ENCODE data around the gene FAT1.

FAT1 gene

DNA sequence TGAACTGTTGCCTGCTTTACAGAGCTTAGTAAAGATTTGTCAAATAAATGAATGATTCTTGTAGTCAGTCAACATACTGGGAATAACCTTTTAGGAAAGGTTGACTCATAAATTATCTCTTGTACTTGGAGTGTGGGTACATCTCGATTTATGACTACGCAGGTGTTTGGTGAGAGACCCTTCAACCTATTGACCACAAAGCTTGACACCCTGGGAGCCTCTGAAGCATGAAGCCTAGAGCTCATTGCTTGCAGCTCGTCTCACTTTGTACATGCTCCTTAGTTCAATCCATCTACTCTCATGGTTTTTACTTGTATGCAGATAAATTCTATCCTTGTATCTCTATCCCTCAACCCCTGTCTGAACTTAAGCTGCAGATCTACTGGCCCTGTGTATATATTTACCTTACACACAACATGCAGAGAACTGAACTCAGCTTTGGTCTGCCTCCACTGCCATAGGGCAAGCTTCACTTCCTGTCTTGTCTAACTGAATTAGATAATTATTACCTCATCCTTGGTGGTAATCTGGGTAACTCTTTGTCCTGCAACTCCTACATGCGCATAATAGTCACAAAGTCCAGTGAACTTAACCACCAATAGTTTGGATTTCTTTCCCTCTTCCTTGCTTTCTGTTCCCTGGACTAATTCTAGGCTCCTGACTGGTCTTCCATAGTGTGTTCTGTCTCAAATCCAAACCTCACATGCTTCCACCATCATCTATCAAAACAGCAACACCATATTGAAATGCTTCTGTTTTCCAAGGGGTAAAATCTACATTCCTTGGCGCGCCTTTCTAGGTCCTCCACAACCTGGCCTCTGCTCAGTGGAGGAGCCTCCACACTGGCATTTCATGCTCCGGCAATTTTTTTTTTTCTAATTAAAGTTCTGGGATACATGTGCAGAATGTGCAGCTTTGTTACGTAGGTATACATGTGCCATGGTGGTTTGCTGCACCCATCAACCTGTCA lies 32.2 kb upstream of the FAT1 start:
- no peak for DNase-seq (ENCODE audit: low spot score)

DNA sequence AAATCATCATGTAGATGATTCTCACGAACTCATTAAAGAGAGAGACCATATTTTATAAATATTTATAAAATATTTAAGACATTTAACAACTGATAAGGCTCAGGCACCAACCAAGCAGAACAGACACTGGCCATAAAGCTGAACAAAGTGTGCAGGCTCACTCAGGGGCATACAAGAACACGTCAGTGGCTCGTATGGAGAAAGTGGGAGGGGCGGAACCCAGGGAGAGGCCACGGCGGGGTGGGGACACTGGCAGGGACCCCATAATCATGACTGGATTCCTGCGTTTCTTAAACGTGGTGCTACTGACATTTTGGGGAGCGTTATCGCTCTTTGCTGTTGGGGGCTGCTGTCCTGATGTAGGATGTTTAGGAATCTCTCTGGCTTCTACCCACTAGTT lies 31.3 kb upstream of the FAT1 start:
- no peak for DNase-seq (ENCODE audit: low spot score)

DNA sequence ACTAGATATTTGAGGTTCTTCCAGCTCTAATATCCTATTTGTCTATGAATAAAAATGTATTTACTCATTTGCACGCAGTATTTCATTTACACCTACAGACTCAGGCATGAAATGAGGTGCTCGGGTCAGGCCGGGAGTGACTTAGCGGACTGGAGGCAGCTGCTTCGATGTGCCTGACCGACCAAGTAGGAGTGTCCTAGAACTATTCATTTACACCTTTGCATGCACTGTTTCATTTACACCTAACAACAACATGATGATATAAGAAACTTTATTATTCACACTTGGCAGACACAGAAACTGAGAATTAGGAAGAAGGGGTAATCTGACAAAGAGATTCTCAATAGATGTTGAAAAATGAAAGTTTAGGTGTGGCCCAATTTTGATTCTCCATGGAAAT lies 28.7 kb upstream of the FAT1 start:
- DNase-seq (ENCODE audit: low spot score), result no peak

DNA sequence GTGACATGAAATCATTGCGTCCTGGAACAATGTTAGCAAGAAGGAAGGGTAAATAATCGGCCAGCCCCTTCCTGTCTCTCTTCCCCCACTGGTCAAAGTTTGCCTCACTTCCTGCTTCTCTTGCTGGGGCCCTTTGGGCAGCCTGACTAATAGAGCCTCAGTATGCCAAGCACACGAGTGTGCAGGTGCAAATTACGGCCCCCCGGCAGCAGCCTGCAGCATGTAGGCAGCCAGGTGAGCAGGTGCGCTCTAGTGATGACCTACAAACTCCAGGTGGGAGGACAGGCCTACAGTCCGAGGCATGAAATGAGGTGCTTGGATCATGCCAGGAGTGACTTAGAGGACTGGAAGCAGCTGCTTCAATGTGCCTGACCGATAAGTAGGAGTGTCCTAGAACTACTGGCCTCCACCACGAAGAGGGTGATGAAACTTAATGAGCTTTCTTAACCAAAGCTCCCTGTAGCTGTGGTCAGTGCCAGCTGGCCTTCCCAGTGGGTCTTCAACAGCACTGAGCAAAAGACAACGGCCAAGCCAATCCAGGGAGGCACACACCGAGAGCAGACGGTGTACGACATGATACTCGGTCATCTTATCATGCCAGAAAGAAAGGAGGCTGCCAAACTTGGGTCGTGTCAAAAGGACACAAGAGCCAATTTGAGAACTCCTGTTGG lies 26.1 kb upstream of the FAT1 start:
- no peak for DNase-seq (ENCODE audit: low spot score)

DNA sequence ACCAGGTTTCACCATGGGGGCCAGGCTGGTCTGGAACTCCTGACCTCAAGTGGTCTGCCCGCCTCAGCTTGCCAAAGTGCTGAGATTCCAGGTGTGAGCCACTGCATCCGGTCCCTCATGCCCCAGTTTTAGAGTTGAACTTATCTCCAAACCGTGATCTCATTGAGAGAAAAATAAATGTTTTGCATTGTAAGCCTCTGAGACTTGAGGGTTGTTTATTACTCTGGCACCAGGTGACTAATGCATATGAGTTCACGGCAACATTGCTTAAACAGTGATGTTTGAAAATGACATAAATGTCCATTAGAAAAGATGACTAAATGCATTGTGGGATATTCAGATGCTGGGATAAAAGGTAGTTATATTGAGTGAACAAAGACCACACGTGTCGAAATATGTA lies 22.9 kb upstream of the FAT1 start:
- DNase-seq (ENCODE audit: low spot score), result no peak

DNA sequence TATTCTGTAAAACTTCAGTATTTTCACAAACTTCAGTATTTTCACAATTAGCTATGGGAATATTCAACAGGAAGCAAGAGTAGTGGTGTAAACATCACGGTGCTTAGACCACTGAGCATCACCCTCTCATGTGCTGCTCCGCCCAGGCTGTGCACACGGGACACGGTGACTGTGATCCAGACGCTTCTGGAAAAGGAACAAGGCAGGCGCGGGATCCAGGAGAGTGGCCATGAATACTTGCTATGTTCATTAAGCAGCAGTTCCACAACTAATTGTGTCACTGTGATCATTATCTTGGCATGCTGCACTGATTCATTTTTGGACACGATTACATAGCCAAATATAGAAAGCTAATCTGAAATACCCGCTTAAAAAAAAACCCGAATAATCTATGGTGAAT lies 19.6 kb upstream of the FAT1 start:
- DNase-seq (ENCODE audit: low spot score), result no peak

DNA sequence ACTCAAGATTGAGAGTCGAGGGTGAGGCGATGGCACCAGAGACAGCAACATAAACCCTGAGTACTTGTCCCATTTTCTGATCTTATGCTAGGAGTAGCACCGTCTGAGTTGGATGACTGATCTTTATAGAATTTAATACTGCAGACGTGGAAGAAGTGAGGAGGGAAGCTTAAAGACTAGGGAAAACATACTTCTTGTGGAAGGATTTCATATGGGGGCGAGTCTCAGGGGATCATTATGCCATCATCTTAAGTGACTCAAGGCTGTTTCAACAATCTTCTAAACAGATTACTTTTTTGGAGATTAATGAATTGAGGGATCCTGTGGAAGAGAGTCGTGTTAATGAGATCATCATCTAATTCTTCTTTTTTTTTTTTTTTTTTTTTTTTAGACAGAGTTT lies 17.2 kb upstream of the FAT1 start:
- DNase-seq (ENCODE audit: low spot score), result peak; percentile 43

DNA sequence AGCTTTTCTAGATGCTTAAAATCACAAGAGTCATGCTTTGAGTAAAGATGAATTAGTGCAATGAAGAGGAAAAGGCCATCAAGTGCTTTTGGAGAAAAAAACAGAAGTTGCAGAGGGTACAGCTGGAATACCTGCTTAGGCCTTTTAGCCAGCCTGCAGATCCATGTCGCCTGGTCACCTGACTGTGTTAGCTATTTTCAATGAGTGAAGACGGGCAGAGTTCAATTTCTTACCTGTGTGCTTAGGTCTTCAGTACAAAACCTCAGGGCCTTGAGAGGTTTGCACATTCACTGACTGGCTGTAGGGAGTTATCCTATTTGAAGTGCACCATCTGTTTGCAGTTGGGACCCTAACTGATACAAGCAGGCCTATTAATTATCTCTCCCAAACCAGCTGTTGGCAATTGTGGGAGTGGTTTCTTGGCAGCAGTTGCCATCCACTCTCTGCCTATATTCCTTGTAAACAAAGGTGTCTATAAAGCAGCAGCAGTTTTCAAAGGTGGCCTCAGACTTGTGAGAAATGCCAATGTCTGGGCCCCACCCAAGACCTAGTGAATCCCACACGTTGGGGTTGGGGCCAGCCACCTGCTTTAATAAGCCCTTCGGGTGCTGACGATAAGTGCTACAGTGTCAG lies 16.3 kb upstream of the FAT1 start:
- DNase-seq (ENCODE audit: low spot score), result peak; percentile 63

DNA sequence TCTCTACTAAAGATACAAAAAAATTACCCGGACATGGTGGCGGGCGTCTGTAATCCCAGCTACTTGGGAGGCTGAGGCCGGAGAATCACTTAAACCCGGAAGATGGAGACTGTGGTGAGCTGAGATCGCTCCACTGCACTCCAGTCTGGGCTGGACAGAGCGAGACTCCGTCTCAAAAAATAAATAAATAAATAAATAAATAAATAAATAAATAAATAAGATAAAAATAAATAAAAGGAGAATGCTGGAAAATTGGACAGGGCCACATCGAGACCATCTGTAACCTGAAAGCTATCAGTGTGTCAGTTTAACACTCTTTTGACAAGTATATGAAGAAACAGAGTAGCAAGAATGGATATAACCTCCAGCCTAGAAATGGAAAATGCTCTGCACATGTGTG lies 15.7 kb upstream of the FAT1 start:
- DNase-seq (ENCODE audit: low spot score), result no peak

DNA sequence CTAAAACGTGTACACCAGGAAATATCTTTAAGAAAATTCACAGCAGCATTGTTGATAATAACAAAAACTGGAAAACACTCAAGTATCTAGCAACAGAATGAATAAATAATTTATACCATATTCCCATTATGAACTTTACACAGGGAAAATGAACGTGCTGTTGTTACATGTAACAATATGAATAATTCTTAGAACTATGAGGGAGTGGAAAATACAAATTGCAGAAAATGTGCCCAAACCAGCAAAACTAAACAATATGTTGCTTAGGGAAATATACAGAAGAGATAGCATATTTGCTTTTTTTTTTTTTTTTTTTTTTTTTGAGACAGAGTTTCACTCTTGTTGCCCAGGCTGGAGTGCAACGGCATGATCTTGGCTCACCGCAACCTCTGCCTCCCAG lies 14.8 kb upstream of the FAT1 start:
- DNase-seq (ENCODE audit: low spot score), result no peak

DNA sequence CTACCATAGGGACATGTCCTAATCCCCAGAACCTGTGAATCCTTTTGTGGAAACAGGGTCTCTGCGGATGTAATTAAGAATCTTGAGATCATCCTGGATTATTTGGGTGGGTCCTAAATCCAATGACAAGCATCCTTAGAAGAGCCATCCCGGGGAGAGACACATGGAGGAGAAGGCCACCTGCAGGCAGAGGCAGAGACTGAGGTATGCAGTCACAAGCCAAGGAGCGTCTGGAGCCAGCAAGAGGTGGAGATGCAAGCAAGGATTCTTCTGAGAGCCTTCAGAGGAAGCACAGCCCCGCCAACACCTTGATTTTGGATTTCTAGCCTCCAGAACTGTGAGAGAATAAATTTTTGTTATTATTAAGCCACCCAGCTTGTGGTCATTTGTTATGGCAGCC lies 13.8 kb upstream of the FAT1 start:
- no peak for DNase-seq (ENCODE audit: low spot score)

DNA sequence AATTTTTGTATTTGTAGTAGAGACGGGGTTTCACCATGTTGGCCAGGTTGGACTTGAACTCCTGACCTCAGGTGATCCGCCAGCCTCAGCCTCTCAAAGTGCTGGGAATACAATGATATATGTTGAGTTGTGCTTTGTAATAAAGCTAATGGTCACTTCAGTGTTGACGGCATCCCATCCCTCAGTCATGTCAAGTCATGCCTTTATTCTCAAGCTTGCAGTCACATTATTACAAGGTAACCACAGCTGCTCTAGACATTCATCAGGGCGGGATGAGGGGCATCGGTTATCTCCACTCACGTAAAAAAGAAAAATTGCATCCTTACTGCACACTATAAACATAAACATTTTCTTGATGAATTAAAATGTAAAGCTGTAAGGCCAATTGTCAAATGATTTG lies 12.8 kb upstream of the FAT1 start:
- no peak for DNase-seq (ENCODE audit: low spot score)

DNA sequence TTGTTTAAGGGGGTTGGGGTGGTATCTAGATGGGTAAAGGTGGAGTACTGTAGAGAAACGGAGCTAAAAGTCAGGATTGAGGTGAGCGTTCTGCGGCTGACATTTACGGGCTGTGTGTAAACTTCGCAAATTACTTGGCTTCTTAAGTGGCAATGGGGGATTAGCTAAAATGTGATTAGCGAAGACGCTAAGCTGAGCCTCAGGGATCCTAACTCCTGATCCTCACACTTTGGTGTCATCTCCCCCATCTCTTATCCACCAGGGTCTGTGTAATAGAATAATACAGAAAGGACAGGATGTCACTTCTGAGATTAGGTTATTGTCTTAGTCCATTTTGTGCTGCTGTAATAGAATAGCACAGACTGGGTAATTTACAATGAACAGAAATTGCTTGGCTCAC lies 10.6 kb upstream of the FAT1 start:
- peak; percentile 61 for DNase-seq (ENCODE audit: low spot score)

DNA sequence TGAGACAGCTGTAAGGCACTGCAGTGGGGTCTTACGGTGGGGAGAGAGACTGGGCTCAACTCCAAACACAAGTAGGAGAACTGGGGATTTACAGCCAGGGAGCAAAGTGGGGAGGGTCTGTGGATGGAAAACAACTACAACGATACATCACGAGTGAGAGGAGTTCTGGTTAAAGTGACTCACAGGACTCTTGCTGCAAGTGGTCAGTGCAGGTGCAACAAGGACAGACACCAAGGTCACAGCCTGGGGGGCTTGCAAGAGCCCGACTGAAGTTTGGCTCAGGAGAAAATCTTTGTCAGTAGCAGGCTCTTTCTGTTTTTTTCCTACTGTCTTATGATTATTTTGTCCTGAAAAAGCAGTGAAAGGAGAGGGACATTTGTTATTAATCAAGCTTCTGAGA lies 10.1 kb upstream of the FAT1 start:
- no peak for DNase-seq (ENCODE audit: low spot score)

DNA sequence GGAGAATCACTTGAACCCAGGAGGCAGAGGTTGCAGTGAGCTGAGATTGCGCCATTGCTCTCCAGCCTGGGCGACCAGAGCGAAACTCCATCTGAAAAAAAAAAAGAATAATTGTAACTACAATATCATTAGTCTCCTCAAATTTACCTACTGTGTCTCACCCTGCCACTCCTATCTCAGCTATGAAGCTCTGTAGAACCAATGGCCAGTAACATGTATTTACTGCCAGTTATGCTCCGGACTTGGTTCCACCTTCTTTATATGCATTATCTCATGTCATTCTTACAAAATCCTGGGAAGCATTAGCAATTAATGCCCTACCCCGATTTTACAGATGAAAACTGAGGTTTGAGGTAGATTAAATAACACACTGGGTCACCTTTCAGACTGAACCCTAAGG lies 7.0 kb upstream of the FAT1 start:
- no peak for DNase-seq (ENCODE audit: low spot score)

DNA sequence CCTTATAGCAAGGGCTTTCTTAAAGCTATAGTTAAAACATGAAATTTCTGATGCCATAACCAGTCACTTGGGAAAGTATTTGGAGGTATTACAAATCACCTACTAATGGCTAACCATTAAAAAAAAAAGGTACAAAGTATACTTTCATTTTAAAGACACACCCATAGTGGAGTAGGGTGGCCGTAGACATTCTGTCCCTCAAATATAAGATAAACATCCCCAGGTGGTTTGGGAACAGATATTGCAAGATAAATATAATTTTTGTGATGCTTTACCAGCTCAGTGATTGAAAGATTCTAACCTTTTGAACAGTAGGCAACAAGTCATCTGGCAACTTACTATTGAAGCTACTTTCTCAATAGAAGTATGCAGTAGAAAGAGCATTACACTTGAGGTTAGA lies 6.2 kb upstream of the FAT1 start:
- DNase-seq (ENCODE audit: low spot score), result no peak

DNA sequence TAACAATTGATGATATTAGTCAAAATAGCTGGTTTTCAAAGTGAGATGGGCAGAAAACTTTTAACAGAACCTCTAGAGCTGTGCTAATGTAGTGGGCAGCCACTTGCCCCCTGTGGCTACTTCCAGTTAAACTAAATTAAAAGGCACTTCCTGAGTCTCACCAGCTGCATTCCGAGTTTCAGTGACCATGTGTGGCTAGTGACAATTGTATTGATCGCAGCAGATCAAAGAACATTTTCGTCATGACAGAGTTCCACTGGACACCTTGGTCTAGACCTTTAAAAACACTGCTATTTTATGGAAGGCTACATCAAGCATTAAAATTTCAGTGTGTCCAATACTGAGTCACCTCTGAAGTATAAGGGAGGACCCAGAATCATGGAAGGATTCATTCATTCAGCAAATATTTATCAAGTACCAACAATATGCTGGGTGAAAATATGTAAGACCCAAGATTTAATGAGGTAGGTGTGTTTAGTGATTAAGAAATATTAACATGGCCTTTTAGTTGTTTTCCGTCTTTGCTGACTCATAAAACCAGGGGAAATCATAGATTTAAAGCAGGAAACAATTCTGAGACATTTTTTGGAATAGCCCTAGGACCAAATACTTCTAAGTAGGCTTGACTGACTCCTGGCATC lies 5.1 kb upstream of the FAT1 start:
- no peak for DNase-seq (ENCODE audit: low spot score)

DNA sequence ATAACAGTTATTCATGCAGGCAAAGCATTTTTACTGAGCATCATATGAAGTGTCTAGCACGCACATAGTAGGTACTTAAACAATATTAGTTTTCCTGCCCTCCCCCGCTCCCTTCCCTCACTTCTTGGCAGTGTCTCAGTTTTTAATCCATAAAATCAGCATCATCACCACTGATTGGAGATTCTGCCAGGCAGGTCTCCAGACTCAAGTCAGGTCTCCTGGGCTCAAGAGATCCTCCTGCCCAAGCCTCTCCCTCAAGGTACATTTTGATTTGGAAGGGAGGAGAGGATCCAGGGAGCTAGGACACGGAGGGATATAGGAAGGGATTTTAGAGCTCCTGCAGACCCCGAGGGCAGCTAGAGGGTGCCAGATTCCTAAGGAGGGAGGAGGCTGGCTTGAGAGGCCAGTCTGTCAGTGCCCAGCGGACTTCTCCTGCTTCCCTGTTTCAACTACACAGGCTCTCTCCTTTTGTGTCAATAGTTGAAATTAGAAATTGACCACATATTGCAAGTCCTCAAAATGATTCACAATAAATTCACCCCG lies 4.4 kb upstream of the FAT1 start:
- DNase-seq (ENCODE audit: low spot score), result no peak

DNA sequence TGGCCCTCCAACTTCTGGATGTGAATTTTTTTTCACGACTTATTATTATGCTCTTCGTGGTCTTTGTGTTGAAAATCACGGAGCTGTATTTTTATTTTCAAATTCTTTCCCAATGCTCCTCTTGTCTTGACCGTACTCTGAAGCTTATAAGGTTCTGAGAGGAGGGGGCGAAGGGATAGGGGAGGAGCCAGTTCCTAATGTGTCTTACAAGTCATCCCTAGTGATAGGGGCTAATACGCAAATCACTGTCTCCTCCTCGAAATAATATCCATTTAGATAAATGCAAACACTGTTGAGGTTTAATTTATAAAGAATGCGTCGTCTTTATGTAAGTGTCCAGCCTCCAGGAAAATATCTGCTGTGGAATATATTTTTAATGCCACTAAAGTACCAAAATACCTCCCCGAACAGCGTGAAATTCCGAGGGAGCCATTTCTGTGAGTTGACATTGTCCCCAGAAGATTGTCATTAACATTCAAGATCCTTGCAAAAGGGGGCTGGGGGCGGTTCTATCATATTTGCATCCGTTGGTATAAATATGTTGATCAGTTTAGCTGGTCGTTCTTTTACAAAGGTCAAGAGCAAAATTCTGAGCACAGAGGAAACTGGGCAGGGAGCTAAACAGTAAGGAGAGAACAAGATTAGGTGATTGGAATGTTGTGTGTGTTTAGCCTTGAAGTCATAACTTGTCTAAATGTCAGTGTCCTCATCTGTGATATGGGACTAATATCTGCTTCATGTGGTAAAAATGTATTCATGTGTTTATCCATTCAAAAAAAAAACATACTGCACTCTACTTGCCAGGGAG lies 3.7 kb upstream of the FAT1 start:
- DNase-seq (ENCODE audit: low spot score), result no peak

DNA sequence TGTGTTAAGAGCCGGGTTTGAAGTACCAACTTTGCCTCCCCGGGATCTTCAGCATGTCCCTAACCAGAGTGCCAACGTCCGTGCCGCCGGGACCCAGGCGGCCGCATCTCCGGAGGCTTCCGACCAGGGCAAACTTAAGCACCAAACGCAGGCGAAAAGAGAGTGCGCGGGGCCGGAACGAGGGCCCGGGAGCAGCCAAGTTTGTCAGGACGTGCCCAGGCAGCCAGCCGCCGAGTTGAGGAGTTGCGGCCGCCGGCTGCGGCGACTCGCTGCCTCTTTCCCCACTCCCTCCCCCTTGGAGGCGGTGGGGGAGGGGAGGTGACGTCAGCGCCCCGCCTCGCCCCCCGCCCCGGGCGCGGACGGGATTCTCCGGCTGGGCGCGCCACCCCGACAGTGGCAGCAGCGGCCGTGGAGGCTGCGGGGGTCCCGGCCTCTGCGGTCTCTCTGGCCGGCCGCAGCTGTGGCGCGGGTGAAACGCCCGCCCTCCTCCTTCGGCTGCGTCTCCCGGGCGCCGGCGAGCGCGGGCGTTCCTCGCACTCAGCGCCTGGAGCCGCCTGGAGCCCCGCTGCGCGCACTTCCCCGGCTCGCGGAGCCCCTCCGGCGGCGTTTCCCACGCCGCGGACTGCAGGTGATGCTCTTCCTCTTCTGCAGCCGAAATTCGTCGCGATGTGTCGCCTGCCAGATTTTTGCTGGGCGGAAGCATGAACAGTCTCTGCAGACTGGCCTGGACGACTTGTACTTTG lies 2.9 kb upstream of the FAT1 start:
- peak; percentile 71 for DNase-seq (ENCODE audit: low spot score)
